K562 (cell line): Measurements from ENCODE around the gene GCN1. TPM values are rescaled to one million over a fixed set of nuclear protein-coding genes. Genes with fewer than 3 reads are reported as not detected.
A peak's percentile ranks its signal among the peaks of the same experiment; 100 is the strongest.

Source experiments
- ATAC-seq: fragments of 200-7000 bp; cut with Tn5 transposase; 3 replicates; pipeline ENCODE4 v1.9.1; 2020; ENCODE audit warnings: moderate library complexity
- BruUV-seq: library from RNA; stranded (reverse); fragments of 400-500 nt; replicated peaks from 2 replicates; lab custom pipeline; 2021; lab: Mats Ljungman, UMichigan
- CTCF ChIA-PET: fragments of 300-600 bp; formaldehyde crosslinking; extraction: SDS; loops from one replicate; lab custom pipeline; 2021; ENCODE audit warnings: low intra/inter-chr PET ratio; lab: Yijun Ruan, JAX
- POLR2A ChIA-PET: fragments of 300-600, 350-650 bp; sonication (Branson Sonifier 250); formaldehyde crosslinking; extraction: SDS; loops from one replicate; lab custom pipeline; 2021; ENCODE audit warnings: antibody characterized with exemption, inconsistent platforms; lab: Yijun Ruan, JAX
- DNase-seq, 4 experiments: peaks; one replicate each; pipeline versions ENCODE4 v3.0.0 to v3.0.0-alpha.2; 2011 to 2018; ENCODE audit warnings: low spot score in 3 of 4, mixed read lengths in 3 of 4; ENCODE audit errors: extremely low read depth in 1 of 4
- FAIRE-seq: peaks from 2 replicates; lab custom pipeline; 2011; peaks lifted over from hg19 to GRCh38; lab: Jason Lieb, UNC
- H2AFZ ChIP-seq: 2 replicates; pipeline ENCODE4 v1.6.0; 2011; ENCODE audit warnings: low read depth, low read length, control low read depth, inconsistent platforms
- H3K27ac ChIP-seq: fragments of 200-600 bp; 3 replicates; pipeline ENCODE4 v1.8.0; 2011; ENCODE audit warnings: low read depth, mild to moderate bottlenecking, control low read depth, inconsistent platforms, low read length, moderate library complexity, mixed read lengths; ENCODE audit errors: extremely low read depth
- H3K27me3 ChIP-seq, 2 experiments: fragments of 300-600 bp in 1 of 2; 2 replicates in 1 of 2; 3 replicates in 1 of 2; pipeline versions ENCODE4 v1.6.0 to v1.8.0; 2011; ENCODE audit warnings: inconsistent platforms in 2 of 2, low read length in 2 of 2, mild to moderate bottlenecking in 1 of 2, mixed read lengths in 1 of 2, moderate library complexity in 1 of 2; ENCODE audit not compliant: control insufficient read depth in 2 of 2, insufficient read depth in 2 of 2
- H3K36me3 ChIP-seq: fragments of 300-600 bp; 3 replicates; pipeline ENCODE4 v1.8.0; 2011; ENCODE audit warnings: mild to moderate bottlenecking, low read length, inconsistent platforms; ENCODE audit not compliant: control insufficient read depth, insufficient read depth
- H3K4me1 ChIP-seq, 2 experiments: fragments of 200-600 bp in 1 of 2; replicated peaks in 1 of 2; 2 replicates in 1 of 2; 3 replicates in 1 of 2; pipeline versions ENCODE4 v1.5.1 to v1.8.0; 2011; ENCODE audit warnings: inconsistent platforms in 2 of 2, low read length in 2 of 2, mild to moderate bottlenecking in 1 of 2, mixed read lengths in 1 of 2, moderate library complexity in 1 of 2; ENCODE audit not compliant: control insufficient read depth in 2 of 2, insufficient read depth in 2 of 2
- H3K4me2 ChIP-seq: 2 replicates; pipeline ENCODE4 v1.6.1; 2011; ENCODE audit warnings: low read length, control low read depth, inconsistent platforms, mixed read lengths; ENCODE audit not compliant: insufficient read depth
- H3K4me3 ChIP-seq: fragments of 200-600 bp; sonication (generic), shearing (Covaris generic); 2 replicates; pipeline ENCODE4 v1.5.1; 2016; ENCODE audit warnings: control low read depth, inconsistent platforms
- H3K79me2 ChIP-seq: fragments of 200-600 bp; 3 replicates; pipeline ENCODE4 v1.8.0; 2011; ENCODE audit warnings: low read length, inconsistent platforms; ENCODE audit not compliant: control insufficient read depth, insufficient read depth
- H3K9ac ChIP-seq, 2 experiments: 2 replicates each; pipeline versions ENCODE4 v1.6.0 to v1.6.1; 2011; ENCODE audit warnings: low read depth in 2 of 2, low read length in 2 of 2, control low read depth in 1 of 2, inconsistent platforms in 1 of 2, mild to moderate bottlenecking in 1 of 2, mixed read lengths in 1 of 2; ENCODE audit not compliant: insufficient read depth in 1 of 2
- H3K9me1 ChIP-seq: one replicate; pipeline ENCODE4 v1.6.0; 2011; ENCODE audit warnings: inconsistent platforms, mild to moderate bottlenecking, low read length, moderate library complexity; ENCODE audit not compliant: control insufficient read depth, insufficient read depth
- H3K9me3 ChIP-seq: replicated peaks from 2 replicates; pipeline ENCODE4 v1.5.1; 2011; ENCODE audit warnings: low read depth, low read length, inconsistent platforms; ENCODE audit not compliant: control insufficient read depth, insufficient read depth
- H4K20me1 ChIP-seq: replicated peaks from 2 replicates; pipeline ENCODE4 v1.6.1; 2011; ENCODE audit warnings: low read length, inconsistent platforms, mixed read lengths; ENCODE audit not compliant: control insufficient read depth, insufficient read depth
- CBFB ChIP-seq: sonication (generic); formaldehyde crosslinking; IDR thresholded peaks from 2 replicates; pipeline ENCODE4 v1.4.0; 2020; ENCODE audit warnings: mild to moderate bottlenecking, missing genetic modification reagents
- FOXM1 ChIP-seq, 2 experiments: fragments of 450-650 bp in 1 of 2; sonication (generic) in 1 of 2; formaldehyde crosslinking in 1 of 2; IDR thresholded peaks; 2 replicates each; pipeline versions ENCODE4 v1.6.1 to v1.9.0; 2017 to 2022; ENCODE audit warnings: low read depth in 2 of 2, mild to moderate bottlenecking in 2 of 2, missing genetic modification reagents in 1 of 2, moderate library complexity in 1 of 2
- ILK ChIP-seq: fragments of 450-650 bp; IDR thresholded peaks from 2 replicates; pipeline ENCODE4 v1.6.1; 2016; ENCODE audit warnings: missing genetic modification characterization, low read depth, mild to moderate bottlenecking, missing compliant biosample characterization, moderate library complexity, borderline replicate concordance
- KDM1A ChIP-seq, 2 experiments: fragments of 450-650 bp; IDR thresholded peaks; 2 replicates each; pipeline ENCODE4 v1.6.1; 2016; ENCODE audit warnings: mild to moderate bottlenecking in 2 of 2
- NELFE ChIP-seq: IDR thresholded peaks from 2 replicates; pipeline ENCODE4 v1.6.1; 2011; ENCODE audit warnings: mild to moderate bottlenecking; ENCODE audit not compliant: insufficient read depth, insufficient read length
- RCOR1 ChIP-seq, 2 experiments: IDR thresholded peaks; 2 replicates each; pipeline ENCODE4 v1.6.1; 2012; ENCODE audit warnings: low read depth in 2 of 2, low read length in 2 of 2, borderline replicate concordance in 1 of 2, improper control_type of control experiment in 1 of 2
- TGIF2 ChIP-seq: sonication (generic); formaldehyde crosslinking; IDR thresholded peaks from 2 replicates; pipeline ENCODE4 v1.8.1; 2022; ENCODE audit warnings: mild to moderate bottlenecking, missing genetic modification reagents, moderate library complexity
- ZNF165 ChIP-seq: fragments of 250-450 bp; sonication (Bioruptor Pico); IDR thresholded peaks from 2 replicates; pipeline ENCODE4 v1.4.0; 2020; ENCODE audit warnings: borderline replicate concordance
- WGBS: fragments of 100-300 bp; shearing (Covaris generic); methylation state at CpG from one replicate; pipeline ENCODE4 v1.1.6; 2016; ENCODE audit warnings: low coverage, mixed read lengths; ENCODE audit not compliant: insufficient coverage; ENCODE audit errors: missing lambda C conversion rate; 5-methylcytosine and 5-hydroxymethylcytosine counted together
- in situ Hi-C: fragments of 300-500 bp; cut with MboI; formaldehyde crosslinking; loops from 4 replicates; pipeline ENCODE4 v1.15.0; 2018; ENCODE audit warnings: inconsistent platforms, mixed read lengths
- intact Hi-C: fragments of 100-400 bp; cut with micrococcal nuclease; formaldehyde crosslinking; loops from 2 replicates; pipeline ENCODE4 v1.14.2; 2022
- polyA plus RNA-seq, 8 experiments: library from polyadenylated mRNA; depleted of rRNA in 4 of 8; stranded (reverse) in 5 of 8; unstranded in 3 of 8; fragments of >200 nt; fragmentation: Nextera tagmentation in 2 of 8; fragmentation: Illumina TruSeq in 1 of 8; extraction: Ambion mirVana in 2 of 8; extraction: Trizol in 1 of 8; gene quantifications; 2 replicates each; pipeline versions ENCODE4 v1.2.1 to v1.2.3, GENCODE V29; 2011 to 2014; ENCODE audit warnings: inconsistent platforms in 1 of 8, missing spikeins in 1 of 8
- total RNA-seq, 7 experiments: library from RNA; depleted of rRNA in 6 of 7; stranded (reverse); fragments of >200 nt in 6 of 7; fragmentation: Illumina TruSeq in 2 of 7; extraction: Trizol in 2 of 7; gene quantifications; 2 replicates each; pipeline versions ENCODE4 v1.2.1 to v1.2.3, GENCODE V29; 2011 to 2021; ENCODE audit warnings: low replicate concordance in 1 of 7
- TF ChIP-seq, protein P1 (sequence below): fragments of 250-450 bp; sonication (Bioruptor Pico); IDR thresholded peaks from 2 replicates; pipeline ENCODE4 v1.8.0; 2022; ENCODE audit warnings: inconsistent platforms, mild to moderate bottlenecking, moderate library complexity, borderline replicate concordance
- TF ChIP-seq, protein P2 (sequence below): IDR thresholded peaks from 2 replicates; pipeline ENCODE4 v1.6.1; 2011; ENCODE audit warnings: borderline replicate concordance, low read depth, mild to moderate bottlenecking, moderate library complexity, low read length; ENCODE audit not compliant: insufficient read depth, poor library complexity, severe bottlenecking

The GCN1 gene
- total and polyA plus RNA-seq, 9 of the 15 experiments (the other 6 are each of a cell fraction or from before 2014, with no cell fraction given) = 11.9 to 190 (median 51.7) TPM

DNA sequence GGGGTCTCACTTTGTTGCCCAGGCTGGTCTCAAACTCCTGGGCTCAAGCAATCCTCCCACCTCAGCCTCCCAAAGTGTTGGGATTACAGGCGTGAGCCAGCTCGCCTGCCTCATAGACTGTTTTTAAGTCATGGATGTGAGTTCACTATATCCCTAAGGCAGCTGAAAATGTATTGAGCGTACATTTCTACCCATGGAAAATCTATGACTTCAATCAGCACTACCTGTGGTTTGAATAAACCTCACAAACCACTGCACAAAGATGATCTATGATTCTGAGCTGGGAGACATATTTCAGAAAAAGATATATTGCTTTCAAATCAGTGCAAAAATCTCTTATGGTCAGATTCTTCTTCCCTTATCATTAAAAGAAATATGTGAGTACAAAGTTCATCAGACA is 22.5 kb downstream of the GCN1 start:
- Histone ChIP-seq H3K4me2 (no peak overlapping the region), H3K4me3 (no peak overlapping the region), H3K4me1 (no peaks in the 10 kb centered on the region), H2AFZ (no peak overlapping the region), H3K9ac (no peak overlapping the region), H3K27ac (no peak overlapping the region), H3K79me2 (no peaks in the 10 kb centered on the region)
- BruUV-seq = no TSS peak
- no peak for DNase-seq
- in situ Hi-C loops = no loop called here
- ATAC-seq = no peak
- intact Hi-C loops = no loop called here
- TF ChIP-seq KDM1A (IDR thresholded peaks at IDR 0.05) (peak in 1 of 2 experiments; percentile 49; a peak in 1 of 4 replicates), NELFE (no peak)
- TF ChIP-seq, all 486 proteins: peak for 1
- no peak for FAIRE-seq
- H3K9me3 ChIP-seq = no peaks in the 10 kb centered on the region
- CTCF ChIA-PET = no interaction called here
- H3K9me1 ChIP-seq = no peaks in the 10 kb centered on the region
- H3K36me3 ChIP-seq = peaks cover 96% of the 10 kb centered on the region
- 89% methylated on average over 3 of the region's 3 CpGs for WGBS
- H3K27me3 ChIP-seq = no peaks in the 10 kb centered on the region
- POLR2A ChIA-PET = interaction anchor here (0.6 to 4.4 kb wide), 5 partner anchors 11 to 347 kb away, joined by 3 to 18 read pairs (median 13); partner anchors contain the start of genes GCN1 and RPLP0
- H4K20me1 ChIP-seq = no peaks in the 10 kb centered on the region

DNA sequence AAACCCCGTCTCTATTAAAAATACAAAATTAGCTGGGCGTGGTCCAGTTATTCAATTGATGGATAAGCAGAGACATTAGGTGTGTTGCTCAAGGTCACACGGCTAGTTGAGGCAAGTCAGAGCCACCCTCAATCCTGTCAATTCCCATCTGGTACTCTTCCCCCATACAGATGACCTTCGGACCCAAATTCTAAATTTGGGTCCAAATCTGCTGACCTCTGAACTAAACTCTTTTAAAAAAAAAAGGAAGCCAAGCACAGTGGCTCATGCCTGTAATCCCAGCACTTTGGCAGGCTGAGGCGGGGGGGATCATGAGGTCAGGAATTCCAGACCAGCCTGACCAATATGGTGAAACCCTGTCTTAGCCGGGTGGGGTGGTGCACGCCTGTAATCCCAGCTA is 23.9 kb downstream of the GCN1 start:
- H4K20me1 ChIP-seq = no peaks in the 10 kb centered on the region
- H3K4me3 ChIP-seq = no peak overlapping the region
- H3K27ac ChIP-seq = no peak overlapping the region
- no peaks in the 10 kb centered on the region for H3K79me2 ChIP-seq
- no peaks in the 10 kb centered on the region for H3K4me1 ChIP-seq
- in situ Hi-C loops (no loop called here), intact Hi-C loops (no loop called here)
- H3K27me3 ChIP-seq = no peaks in the 10 kb centered on the region
- POLR2A ChIA-PET = interaction anchor here (0.8 kb wide), 1 partner anchor 31 kb away, joined by 3 read pairs; the partner anchor contains the start of gene RPLP0
- CTCF ChIA-PET = no interaction called here
- no peak overlapping the region for H3K9ac ChIP-seq
- BruUV-seq = no TSS peak
- H3K9me3 ChIP-seq = no peaks in the 10 kb centered on the region
- peaks cover 89% of the 10 kb centered on the region for H3K36me3 ChIP-seq
- H3K9me1 ChIP-seq = no peaks in the 10 kb centered on the region
- DNase-seq (no peak), ATAC-seq (no peak), FAIRE-seq (no peak)
- no peak overlapping the region for H2AFZ ChIP-seq
- H3K4me2 ChIP-seq = no peak overlapping the region
- 93% methylated on average over 7 of the region's 7 CpGs for WGBS
- TF ChIP-seq, protein P1, sequence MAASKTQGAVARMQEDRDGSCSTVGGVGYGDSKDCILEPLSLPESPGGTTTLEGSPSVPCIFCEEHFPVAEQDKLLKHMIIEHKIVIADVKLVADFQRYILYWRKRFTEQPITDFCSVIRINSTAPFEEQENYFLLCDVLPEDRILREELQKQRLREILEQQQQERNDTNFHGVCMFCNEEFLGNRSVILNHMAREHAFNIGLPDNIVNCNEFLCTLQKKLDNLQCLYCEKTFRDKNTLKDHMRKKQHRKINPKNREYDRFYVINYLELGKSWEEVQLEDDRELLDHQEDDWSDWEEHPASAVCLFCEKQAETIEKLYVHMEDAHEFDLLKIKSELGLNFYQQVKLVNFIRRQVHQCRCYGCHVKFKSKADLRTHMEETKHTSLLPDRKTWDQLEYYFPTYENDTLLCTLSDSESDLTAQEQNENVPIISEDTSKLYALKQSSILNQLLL (CRISPR knock-in tag) = no peak
- no peak for TF ChIP-seq ZNF165 (CRISPR knock-in tag)
- no peak for TF ChIP-seq FOXM1 (IDR thresholded peaks at IDR 0.05; ENCODE audit: low read depth)
- TF ChIP-seq FOXM1 (CRISPR knock-in tag; IDR thresholded peaks at IDR 0.05; ENCODE audit: low read depth) = no peak
- TF ChIP-seq, protein P2, sequence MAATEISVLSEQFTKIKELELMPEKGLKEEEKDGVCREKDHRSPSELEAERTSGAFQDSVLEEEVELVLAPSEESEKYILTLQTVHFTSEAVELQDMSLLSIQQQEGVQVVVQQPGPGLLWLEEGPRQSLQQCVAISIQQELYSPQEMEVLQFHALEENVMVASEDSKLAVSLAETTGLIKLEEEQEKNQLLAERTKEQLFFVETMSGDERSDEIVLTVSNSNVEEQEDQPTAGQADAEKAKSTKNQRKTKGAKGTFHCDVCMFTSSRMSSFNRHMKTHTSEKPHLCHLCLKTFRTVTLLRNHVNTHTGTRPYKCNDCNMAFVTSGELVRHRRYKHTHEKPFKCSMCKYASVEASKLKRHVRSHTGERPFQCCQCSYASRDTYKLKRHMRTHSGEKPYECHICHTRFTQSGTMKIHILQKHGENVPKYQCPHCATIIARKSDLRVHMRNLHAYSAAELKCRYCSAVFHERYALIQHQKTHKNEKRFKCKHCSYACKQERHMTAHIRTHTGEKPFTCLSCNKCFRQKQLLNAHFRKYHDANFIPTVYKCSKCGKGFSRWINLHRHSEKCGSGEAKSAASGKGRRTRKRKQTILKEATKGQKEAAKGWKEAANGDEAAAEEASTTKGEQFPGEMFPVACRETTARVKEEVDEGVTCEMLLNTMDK = no peak
- TF ChIP-seq TGIF2 = no peak
- no peak for TF ChIP-seq CBFB
- TF ChIP-seq RCOR1 (IDR thresholded peaks at IDR 0.05; ENCODE audit: borderline replicate concordance in 1 of 2, low read depth in 2 of 2, low read length in 2 of 2) = no peak
- no peak for TF ChIP-seq ILK (tag)
